OCI-LY7 (cell line): ENCODE data around the gene AXL. TPM values are rescaled to one million over a fixed set of nuclear protein-coding genes. Genes with fewer than 3 reads are reported as not detected.

Experiments used
- BruUV-seq: library from RNA; stranded (reverse); fragments of 400-500 nt; replicated peaks from 2 replicates; lab custom pipeline; 2021; lab: Mats Ljungman, UMichigan
- CTCF ChIA-PET: fragments of 300-600 bp; sonication (Branson Sonifier 250); formaldehyde crosslinking; loops from one replicate; lab custom pipeline; 2022; ENCODE audit warnings: antibody characterized with exemption; ENCODE audit not compliant: unreplicated experiment; lab: Charles Lee
- POLR2A ChIA-PET: fragments of 300-600 bp; sonication (Branson Sonifier 250); formaldehyde crosslinking; loops from one replicate; lab custom pipeline; 2022; ENCODE audit warnings: antibody characterized with exemption; lab: Charles Lee
- DNase-seq: peaks from one replicate; pipeline ENCODE4 v3.0.0-alpha.2; 2015; ENCODE audit warnings: low spot score
- H2AFZ ChIP-seq: fragments of 200-600 bp; sonication (generic), shearing (Covaris generic); 2 replicates; pipeline ENCODE4 v1.6.1; 2014; ENCODE audit warnings: mild to moderate bottlenecking, antibody characterized with exemption, low read length, moderate library complexity
- H3K27ac ChIP-seq: fragments of 200-600 bp; sonication (generic); 2 replicates; pipeline ENCODE4 v1.5.1; 2014; ENCODE audit warnings: mixed run types, low read depth, mild to moderate bottlenecking, moderate library complexity, low read length, inconsistent platforms; ENCODE audit not compliant: poor library complexity, severe bottlenecking
- H3K36me3 ChIP-seq: fragments of 200-600 bp; sonication (generic); 2 replicates; pipeline ENCODE4 v1.6.1; 2014; ENCODE audit warnings: mild to moderate bottlenecking, antibody characterized with exemption, low read length, moderate library complexity, mixed read lengths; ENCODE audit not compliant: insufficient read depth
- H3K4me1 ChIP-seq: fragments of 200-600 bp; sonication (generic); 2 replicates; pipeline ENCODE4 v1.5.1; 2014; ENCODE audit warnings: mild to moderate bottlenecking, low read length; ENCODE audit not compliant: insufficient read depth, poor library complexity, severe bottlenecking
- H3K4me2 ChIP-seq: fragments of 200-600 bp; sonication (generic); 2 replicates; pipeline ENCODE4 v1.6.1; 2014; ENCODE audit warnings: mild to moderate bottlenecking, low read length
- H3K4me3 ChIP-seq: fragments of 200-600 bp; sonication (generic); 2 replicates; pipeline ENCODE4 v1.5.1; 2014; ENCODE audit warnings: mild to moderate bottlenecking, low read depth, low read length; ENCODE audit not compliant: poor library complexity, severe bottlenecking
- H3K79me2 ChIP-seq: fragments of 200-600 bp; sonication (generic); 2 replicates; pipeline ENCODE4 v1.6.1; 2016; ENCODE audit warnings: low read depth, mild to moderate bottlenecking, low read length, moderate library complexity, mixed read lengths; ENCODE audit not compliant: insufficient read depth
- H3K9me2 ChIP-seq: fragments of 200-600 bp; sonication (generic); 2 replicates; pipeline ENCODE4 v1.6.1; 2016; ENCODE audit warnings: mild to moderate bottlenecking, low read length, mixed read lengths; ENCODE audit not compliant: insufficient read depth
- H3K9me3 ChIP-seq: fragments of 200-600 bp; sonication (generic); 2 replicates; pipeline ENCODE4 v1.6.1; 2014; ENCODE audit warnings: mild to moderate bottlenecking, mixed run types, low read length, mixed read lengths
- H4K20me1 ChIP-seq: fragments of 200-600 bp; sonication (generic); 2 replicates; pipeline ENCODE4 v1.6.1; 2014; ENCODE audit warnings: mild to moderate bottlenecking, antibody characterized with exemption, low read length, moderate library complexity, mixed read lengths; ENCODE audit not compliant: insufficient read depth
- CTCF ChIP-seq: fragments of 200-600 bp; sonication (generic); conservative IDR thresholded peaks from 2 replicates; pipeline ENCODE4 v1.5.1; 2014; ENCODE audit warnings: mild to moderate bottlenecking, antibody characterized with exemption, low read length, moderate library complexity, mixed read lengths
- EZH2phosphoT487 ChIP-seq: fragments of 200-600 bp; sonication (generic); IDR thresholded peaks from 2 replicates; pipeline ENCODE4 v1.6.1; 2018; ENCODE audit warnings: low read depth, borderline replicate concordance, mild to moderate bottlenecking, mixed run types, antibody characterized with exemption, low read length, moderate library complexity, mixed read lengths
- intact Hi-C: fragments of 100-400 bp; cut with micrococcal nuclease; formaldehyde crosslinking; loops from one replicate; pipeline ENCODE4 v1.10.0; 2022; ENCODE audit not compliant: unreplicated experiment
- small RNA-seq: library from RNA; depleted of rRNA; stranded (forward); fragments of <200 nt; gene quantifications from one replicate; pipeline ENCODE3, GENCODE V24; 2014
- total RNA-seq, 2 experiments: library from RNA; depleted of rRNA in 1 of 2; stranded (reverse); fragments of >200 nt in 1 of 2; shearing (Covaris generic) in 1 of 2; gene quantifications; 2 replicates each; pipeline ENCODE4 v1.2.3, GENCODE V29; 2014 to 2022

Gene AXL
- total RNA-seq, 2 experiments from 2014 or later, result not detected

GRCh38 chr19:41311072-41311471 is 92.0 kb downstream of the AXL start:
- Histone ChIP-seq H3K4me1 (peaks cover 44% of the 10 kb centered on the region), H4K20me1 (no peaks in the 10 kb centered on the region), H3K4me3 (peak overlapping the region; percentile 77), H3K36me3 (peaks cover 66% of the 10 kb centered on the region), H3K4me2 (peak overlapping the region; percentile 99), H3K27ac (peak overlapping the region; percentile 68), H2AFZ (no peak overlapping the region), H3K79me2 (peaks cover 18% of the 10 kb centered on the region), H3K9me2 (no peaks in the 10 kb centered on the region), H3K9me3 (no peaks in the 10 kb centered on the region)
- BruUV-seq, result no TSS peak
- no peak for DNase-seq
- CTCF ChIA-PET, result no interaction called here
- POLR2A ChIA-PET, result no interaction called here
- no peak for TF ChIP-seq EZH2phosphoT487
- no peak for TF ChIP-seq CTCF
- intact Hi-C loops, result loop anchor here (2.0 kb wide), 2 partner anchors 16 to 42 kb away; partner anchors contain the start of gene TGFB1

Small RNAs within 50 kb of the gene (small RNA-seq; reads per million reads assigned to genes)
- gene RN7SL34P, result not detected

Other genes starting within 250 kb of the AXL start
- not detected in 2 replicates for gene CYP2B6, start 227.9 kb upstream of the AXL start, total RNA-seq (2014; rRNA removed; shearing (Covaris generic))
- gene CYP2B6, start 227.9 kb upstream of the AXL start, total RNA-seq (2022), result not detected in 2 replicates
- gene CYP2A13, start 130.8 kb upstream of the AXL start, total RNA-seq (2014; rRNA removed; shearing (Covaris generic)), result not detected in 2 replicates
- not detected in 2 replicates for gene CYP2A13, start 130.8 kb upstream of the AXL start, total RNA-seq (2022)
- not detected in 2 replicates for gene CYP2F1, start 104.8 kb upstream of the AXL start, total RNA-seq (2014; rRNA removed; shearing (Covaris generic))
- gene CYP2F1, start 104.8 kb upstream of the AXL start, total RNA-seq (2022), result not detected in 2 replicates
- gene CYP2S1, start 26.0 kb upstream of the AXL start, total RNA-seq (2014; rRNA removed; shearing (Covaris generic)), result not detected in 2 replicates
- gene CYP2S1, start 26.0 kb upstream of the AXL start, total RNA-seq (2022), result not detected in 2 replicates
- gene HNRNPUL1, start 45.1 kb downstream of the AXL start, total RNA-seq (2014; rRNA removed; shearing (Covaris generic)), result 194 and 200 TPM in 2 replicates
- 360 and 377 TPM in 2 replicates for gene HNRNPUL1, start 45.1 kb downstream of the AXL start, total RNA-seq (2022)
- gene CCDC97, start 90.9 kb downstream of the AXL start, total RNA-seq (2014; rRNA removed; shearing (Covaris generic)), result 14.4 and 15.0 TPM in 2 replicates
- 35.0 and 36.6 TPM in 2 replicates for gene CCDC97, start 90.9 kb downstream of the AXL start, total RNA-seq (2022)
- 10.9 and 15.5 TPM in 2 replicates for gene TGFB1, start 134.7 kb downstream of the AXL start, total RNA-seq (2014; rRNA removed; shearing (Covaris generic))
- gene TGFB1, start 134.7 kb downstream of the AXL start, total RNA-seq (2022), result 69.9 and 88.8 TPM in 2 replicates
- 1.7 and 3.9 TPM in 2 replicates for gene B9D2, start 144.9 kb downstream of the AXL start, total RNA-seq (2014; rRNA removed; shearing (Covaris generic))
- gene B9D2, start 144.9 kb downstream of the AXL start, total RNA-seq (2022), result 3.4 and 5.2 TPM in 2 replicates
- 5.6 and 10.7 TPM in 2 replicates for gene TMEM91, start 157.3 kb downstream of the AXL start, total RNA-seq (2014; rRNA removed; shearing (Covaris generic))
- 12.7 and 13.5 TPM in 2 replicates for gene TMEM91, start 157.3 kb downstream of the AXL start, total RNA-seq (2022)
- 48.3 and 55.8 TPM in 2 replicates for gene EXOSC5, start 178.1 kb downstream of the AXL start, total RNA-seq (2014; rRNA removed; shearing (Covaris generic))
- 36.0 and 40.0 TPM in 2 replicates for gene EXOSC5, start 178.1 kb downstream of the AXL start, total RNA-seq (2022)
- 34.6 and 66.4 TPM in 2 replicates for gene BCKDHA, start 178.6 kb downstream of the AXL start, total RNA-seq (2014; rRNA removed; shearing (Covaris generic))
- 16.8 and 17.8 TPM in 2 replicates for gene BCKDHA, start 178.6 kb downstream of the AXL start, total RNA-seq (2022)
- gene B3GNT8, start 208.2 kb downstream of the AXL start, total RNA-seq (2014; rRNA removed; shearing (Covaris generic)), result 0.47 TPM in 1 of 2 replicates, not detected in the other
- gene B3GNT8, start 208.2 kb downstream of the AXL start, total RNA-seq (2022), result 0.40 TPM in 1 of 2 replicates, not detected in the other
- gene DMAC2, start 220.7 kb downstream of the AXL start, total RNA-seq (2014; rRNA removed; shearing (Covaris generic)), result 22.4 and 30.6 TPM in 2 replicates
- gene DMAC2, start 220.7 kb downstream of the AXL start, total RNA-seq (2022), result 40.6 and 41.6 TPM in 2 replicates
- not detected in 2 replicates for gene ERICH4, start 223.9 kb downstream of the AXL start, total RNA-seq (2014; rRNA removed; shearing (Covaris generic))
- gene ERICH4, start 223.9 kb downstream of the AXL start, total RNA-seq (2022), result not detected in 2 replicates